HG03097 (cell line): ENCODE results near the gene MARCHF7.
"Not testable (repeated sequence)": the region's sequence is repeated elsewhere in the genome, so short reads cannot be mapped to it uniquely, and the experiment has no call there.

Experiments
- ATAC-seq: cut with Tn5 transposase; IDR thresholded peaks from one replicate; pipeline ENCODE4 v1.9.1; 2021; ENCODE audit not compliant: unreplicated experiment, low FRiP score

The MARCHF7 gene

GRCh38 chr2:159712143-159712928, at the start of gene MARCHF7:
Gene MARCHF7 (plus strand): TSS chr2:159712506. CDS start chr2:159729023, 16,517 bp downstream.
- ATAC-seq = peak; percentile 92

GRCh38 chr2:159667423-159667822, 44.9 kb upstream of the MARCHF7 start:
- not testable (repeated sequence) for ATAC-seq

- no peak for ATAC-seq
Measured at GRCh38 chr2:159671047-159671446, 41.3 kb upstream of the MARCHF7 start.

- no peak for ATAC-seq
Measured at GRCh38 chr2:159677654-159678053, 34.7 kb upstream of the MARCHF7 start.

- ATAC-seq = no peak
Measured at GRCh38 chr2:159680692-159681091, 31.6 kb upstream of the MARCHF7 start.

- ATAC-seq = no peak
Measured at GRCh38 chr2:159683817-159684216, 28.5 kb upstream of the MARCHF7 start.

- ATAC-seq = no peak
Measured at GRCh38 chr2:159684796-159685195, 27.5 kb upstream of the MARCHF7 start.

GRCh38 chr2:159694500-159695040, 17.7 kb upstream of the MARCHF7 start:
- no peak for ATAC-seq

GRCh38 chr2:159695795-159696448, 16.4 kb upstream of the MARCHF7 start:
- no peak for ATAC-seq

GRCh38 chr2:159703491-159703890, 8.8 kb upstream of the MARCHF7 start:
- ATAC-seq = no peak

GRCh38 chr2:159706385-159706980, 5.8 kb upstream of the MARCHF7 start:
- no peak for ATAC-seq

GRCh38 chr2:159708066-159708760, 4.1 kb upstream of the MARCHF7 start:
- no peak for ATAC-seq

- ATAC-seq = no peak
Measured at GRCh38 chr2:159710601-159711180, 1.6 kb upstream of the MARCHF7 start.

- ATAC-seq = no peak
Measured at GRCh38 chr2:159711562-159712142, 654 bp upstream of the MARCHF7 start.

GRCh38 chr2:159712929-159713420, 669 bp downstream of the MARCHF7 start:
- ATAC-seq = no peak

- no peak for ATAC-seq
Measured at GRCh38 chr2:159713631-159714246, 1.4 kb downstream of the MARCHF7 start.

GRCh38 chr2:159714247-159714930, 2.1 kb downstream of the MARCHF7 start:
- ATAC-seq = no peak

GRCh38 chr2:159715451-159715850, 3.1 kb downstream of the MARCHF7 start:
- ATAC-seq = no peak

- ATAC-seq = not testable (repeated sequence)
Measured at GRCh38 chr2:159716409-159716808, 4.1 kb downstream of the MARCHF7 start.
